Hematopoietic multipotent progenitor cell treated with erythropoietin and hydrocortisone succinate and interleukin-3 and kit ligand, for 6 days (in vitro differentiated cells): ENCODE results near the gene AGPS.
"Not testable (repeated sequence)": the region's sequence is repeated elsewhere in the genome, so short reads cannot be mapped to it uniquely, and the experiment has no call there.

Experiments
- DNase-seq: peaks from one replicate; pipeline ENCODE4 v3.0.0-alpha.2; 2015

The AGPS gene

DNA sequence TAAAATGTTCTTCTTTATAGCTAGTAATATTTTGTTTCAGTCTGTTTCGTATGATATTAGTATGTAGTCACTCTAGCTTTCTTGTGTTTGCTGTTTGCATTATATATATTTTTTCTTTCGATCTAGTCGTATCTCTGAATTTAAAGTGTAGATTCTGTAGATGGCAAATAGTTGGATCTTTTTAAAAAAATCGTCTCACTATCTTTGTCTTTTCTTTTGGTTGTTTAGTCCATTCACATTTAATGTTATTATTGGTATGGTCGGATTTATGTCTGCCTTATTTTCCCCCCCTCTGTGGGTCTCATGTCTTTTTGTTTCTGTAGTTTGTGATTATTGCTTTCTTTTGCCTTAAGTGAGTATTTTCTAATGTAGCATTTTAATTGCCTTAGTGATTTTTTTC is 84.3 kb downstream of the AGPS start:
- DNase-seq: no peak

DNA sequence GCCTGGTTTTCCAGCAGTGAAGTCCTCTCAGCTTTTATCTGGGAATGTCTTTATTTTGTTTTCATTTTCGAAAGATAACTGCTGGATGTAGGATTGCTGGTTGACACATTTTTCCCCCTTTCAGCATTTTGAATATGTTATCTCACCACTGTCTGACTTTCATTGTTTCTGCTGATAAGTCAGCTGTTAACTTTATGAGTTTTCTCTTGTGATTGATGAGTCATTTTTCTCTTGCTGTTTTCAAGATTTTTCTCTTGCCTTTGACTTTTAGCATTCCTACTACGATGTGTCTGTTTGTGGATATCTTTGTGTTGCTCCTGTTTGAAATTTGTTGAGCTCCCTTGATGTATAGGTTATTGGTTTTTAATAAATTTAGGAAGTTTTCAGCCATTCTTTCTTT is 85.5 kb downstream of the AGPS start:
- peak; percentile 25 for DNase-seq

DNA sequence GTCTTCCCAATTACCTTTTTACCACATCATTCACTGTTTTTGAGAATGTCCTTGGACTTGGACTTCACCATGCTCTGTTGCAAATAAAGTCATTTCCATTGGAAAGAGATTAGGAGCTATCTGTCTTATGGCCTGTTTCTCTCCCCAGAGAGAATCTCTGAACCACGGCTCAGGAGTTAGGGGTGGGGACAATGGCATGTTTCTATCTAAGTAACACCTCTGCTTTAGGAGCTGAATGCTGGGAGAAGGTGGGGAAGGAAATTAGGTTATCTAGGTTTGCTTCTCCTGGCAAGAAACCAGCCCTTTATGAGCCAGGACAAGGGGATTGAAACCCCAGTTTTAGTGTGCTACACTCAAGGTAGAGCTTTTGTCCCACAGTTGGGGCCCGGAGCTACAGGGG is 86.3 kb downstream of the AGPS start:
- no peak for DNase-seq

DNA sequence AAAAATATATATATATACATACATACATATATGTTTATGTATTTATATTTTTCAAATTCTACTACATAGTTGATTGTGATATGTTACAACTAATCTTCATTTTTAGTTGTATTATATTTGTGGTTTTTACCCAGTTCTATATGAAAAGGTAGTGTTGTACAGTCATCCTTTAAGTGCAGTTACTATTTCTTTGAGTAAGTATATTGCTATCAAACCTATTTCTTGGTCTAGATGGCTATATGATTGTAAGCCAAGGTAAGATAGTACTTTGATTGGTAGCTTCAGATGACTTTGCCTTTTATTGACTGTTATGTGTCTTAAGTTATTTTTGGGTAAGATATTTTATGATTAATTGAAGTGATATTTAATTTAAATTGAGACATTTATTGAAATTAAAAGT is 89.6 kb downstream of the AGPS start:
- DNase-seq: no peak

DNA sequence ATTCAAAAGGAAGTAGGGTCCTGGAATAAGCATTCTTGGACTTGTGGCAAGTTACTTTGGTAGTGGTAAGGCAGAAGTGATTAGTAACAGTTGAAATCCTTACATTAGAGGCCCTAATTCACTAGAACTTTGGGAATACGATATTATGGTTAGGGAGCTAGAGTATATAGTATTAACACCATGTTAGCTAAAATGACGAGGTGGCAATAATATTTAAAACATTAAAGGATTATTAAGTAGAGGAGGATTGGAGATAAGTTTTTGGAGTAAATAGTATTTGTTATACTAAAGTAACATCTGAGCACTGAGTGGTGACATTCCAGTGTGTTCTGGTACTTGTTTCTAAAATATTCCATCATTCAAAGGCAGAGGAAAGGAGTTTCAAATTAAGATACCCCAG is 91.0 kb downstream of the AGPS start:
- no peak for DNase-seq

DNA sequence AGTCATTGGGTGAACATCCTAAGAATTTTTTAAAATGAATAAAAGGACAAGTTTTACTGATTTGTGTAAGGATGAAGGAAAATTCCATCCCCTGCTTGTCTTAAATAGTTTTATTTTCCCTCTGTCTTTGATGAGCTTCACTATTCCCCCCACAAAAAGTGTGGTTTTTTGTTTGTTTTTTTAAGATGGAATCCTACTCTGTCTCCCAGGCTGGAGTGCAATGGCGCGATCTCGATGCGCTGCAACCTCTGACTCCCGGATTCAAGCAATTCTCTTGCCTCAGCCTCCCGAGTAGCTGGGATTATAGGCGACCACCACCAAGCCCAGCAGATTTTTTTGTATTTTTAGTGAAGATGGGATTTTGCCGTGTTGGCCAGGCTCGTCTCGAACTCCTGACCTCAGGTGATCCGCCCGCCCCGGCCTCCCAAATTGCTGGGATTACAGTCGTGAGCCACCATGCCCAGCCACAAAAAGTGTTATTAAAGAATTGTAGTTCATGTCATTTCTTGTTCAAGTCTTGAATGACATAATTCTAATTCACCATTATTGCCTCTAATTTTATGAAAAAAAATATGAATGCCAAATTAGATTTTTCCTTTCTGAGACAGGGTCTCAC is 91.7 kb downstream of the AGPS start:
- DNase-seq: no peak

DNA sequence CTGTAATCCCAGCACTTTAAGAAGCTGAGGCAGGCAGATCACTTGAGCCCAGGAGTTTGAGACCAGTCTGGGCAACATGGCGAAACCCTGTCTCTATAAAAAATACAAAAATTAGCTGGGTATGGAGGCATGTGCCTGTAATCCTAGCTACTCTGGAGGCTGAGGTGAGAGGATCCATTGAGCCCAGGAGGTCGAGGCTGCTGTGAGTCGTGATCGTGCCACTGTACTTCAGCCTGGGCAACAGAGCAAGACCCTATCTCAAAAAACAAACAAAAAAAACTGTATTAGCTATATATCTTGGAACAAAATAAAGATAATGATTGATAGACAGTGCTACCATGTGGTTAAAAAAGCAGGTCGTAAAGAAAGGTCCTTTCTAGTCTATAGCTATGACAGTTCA is 93.1 kb downstream of the AGPS start:
- not testable (repeated sequence) for DNase-seq

DNA sequence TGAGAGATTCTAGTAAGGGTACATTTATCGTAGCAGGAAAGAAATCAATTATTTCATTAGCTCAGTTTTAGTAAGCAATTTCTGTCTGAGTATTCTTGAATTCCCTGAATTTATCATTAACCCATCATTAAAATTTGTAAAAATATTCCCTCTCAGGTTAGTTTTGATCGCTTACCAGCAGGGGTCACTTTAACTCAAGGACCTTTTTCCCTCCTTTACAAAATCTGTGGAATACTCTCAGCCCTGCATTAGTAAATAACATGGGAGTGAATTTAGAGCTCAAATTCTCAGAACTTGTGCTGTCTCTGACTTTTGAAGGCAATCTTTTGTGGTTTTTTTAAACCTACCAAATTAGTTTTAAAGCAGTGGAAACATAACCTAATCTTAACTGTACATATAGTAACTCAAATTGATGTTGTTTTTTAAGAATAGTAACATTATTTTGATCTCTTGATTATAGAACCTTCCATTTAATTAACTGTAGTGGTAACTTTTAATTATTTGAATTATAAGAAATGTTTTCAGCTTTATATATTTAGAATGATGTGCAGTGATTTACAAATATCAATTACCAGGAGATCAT is 97.2 kb downstream of the AGPS start:
- DNase-seq: peak; percentile 44

DNA sequence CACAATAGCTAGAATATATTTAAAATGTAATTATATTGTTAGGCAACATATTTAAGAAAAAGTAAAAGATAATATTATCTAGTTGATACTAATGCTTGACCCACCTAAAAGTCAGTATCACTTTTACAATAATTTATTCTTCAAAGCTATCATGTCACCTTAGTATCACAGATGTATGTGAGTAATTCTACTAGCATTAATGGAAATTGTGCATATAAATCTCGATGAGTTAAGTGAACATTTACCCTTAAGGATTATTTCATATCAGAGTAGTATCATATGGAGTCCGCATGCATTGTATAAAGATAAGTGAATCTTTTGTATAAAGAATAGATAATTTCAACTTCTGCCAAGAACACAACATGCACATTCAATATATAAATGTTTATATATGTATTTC is 103.4 kb downstream of the AGPS start:
- no peak for DNase-seq

DNA sequence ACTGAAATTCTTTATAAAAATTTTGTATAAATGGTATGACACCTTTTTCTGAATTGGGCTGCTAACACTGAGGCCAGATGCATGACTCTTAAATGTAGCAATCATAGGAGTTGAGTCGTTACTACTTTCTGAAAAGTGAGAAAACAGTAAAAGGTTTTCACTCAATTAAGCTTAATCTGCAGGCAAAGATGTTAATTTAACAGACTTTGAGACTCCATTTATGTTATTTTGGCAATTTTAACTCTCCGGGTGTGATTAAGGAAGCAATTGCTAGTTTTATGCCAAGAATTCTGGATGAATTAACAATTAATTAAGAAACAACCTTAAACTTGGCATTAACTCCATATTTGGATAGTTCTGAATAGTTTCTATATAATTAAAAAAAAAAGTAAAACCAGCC is 104.3 kb downstream of the AGPS start:
- DNase-seq: no peak

DNA sequence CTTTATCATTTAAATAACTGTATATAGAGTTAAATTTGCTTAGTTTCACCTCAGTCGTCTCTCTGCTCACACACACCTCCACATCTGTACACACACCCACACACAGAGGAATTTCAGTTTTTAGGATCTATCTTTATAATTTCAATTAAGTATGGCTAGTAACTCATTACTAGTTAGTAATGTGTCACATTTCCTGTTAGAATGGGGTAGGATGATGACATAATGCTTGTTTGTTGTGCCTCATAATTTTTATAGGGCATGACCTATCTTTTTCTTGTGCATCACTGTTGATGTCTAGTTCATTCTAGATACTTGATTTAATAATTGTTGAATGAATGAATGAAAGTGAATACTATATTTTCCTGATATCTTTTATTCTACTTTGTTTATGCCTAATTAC is 108.6 kb downstream of the AGPS start:
- DNase-seq: no peak

DNA sequence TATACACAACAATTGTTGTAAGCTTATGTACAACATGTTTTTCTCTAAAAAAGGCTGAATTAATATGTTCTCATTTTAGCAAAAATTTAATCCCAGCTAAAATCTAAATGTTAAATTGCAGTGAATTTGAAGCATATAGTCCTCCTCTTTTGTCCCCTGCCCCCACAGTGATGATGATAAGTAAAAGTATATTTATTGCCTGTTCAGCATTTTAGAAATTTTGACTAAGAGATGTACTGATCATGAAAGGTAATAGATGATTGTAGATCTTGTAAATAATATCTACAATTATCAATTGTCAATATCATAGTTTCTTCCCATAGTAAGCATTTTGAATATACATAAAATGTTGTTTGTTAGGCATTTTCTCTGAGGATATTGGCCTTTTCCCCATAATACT is 113.9 kb downstream of the AGPS start:
- DNase-seq: no peak

DNA sequence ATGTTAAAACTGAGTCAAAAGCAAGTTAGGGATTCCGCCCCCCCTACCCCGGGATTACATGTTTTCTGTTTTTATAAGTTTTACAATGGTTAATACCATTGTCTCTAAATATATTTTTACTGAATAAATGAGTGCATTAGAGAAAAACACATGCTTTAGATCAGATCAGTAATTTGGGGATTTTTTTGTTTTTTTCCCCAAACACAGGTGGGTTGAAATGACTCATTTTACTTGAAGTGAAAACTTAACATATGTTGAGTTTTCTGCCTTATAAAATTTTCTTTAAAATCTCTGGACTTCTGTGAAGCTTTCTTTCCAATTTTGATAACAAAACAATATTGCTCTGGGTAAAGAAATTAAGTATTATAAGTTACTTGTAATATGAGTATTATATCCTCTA is 114.4 kb downstream of the AGPS start:
- DNase-seq: no peak

DNA sequence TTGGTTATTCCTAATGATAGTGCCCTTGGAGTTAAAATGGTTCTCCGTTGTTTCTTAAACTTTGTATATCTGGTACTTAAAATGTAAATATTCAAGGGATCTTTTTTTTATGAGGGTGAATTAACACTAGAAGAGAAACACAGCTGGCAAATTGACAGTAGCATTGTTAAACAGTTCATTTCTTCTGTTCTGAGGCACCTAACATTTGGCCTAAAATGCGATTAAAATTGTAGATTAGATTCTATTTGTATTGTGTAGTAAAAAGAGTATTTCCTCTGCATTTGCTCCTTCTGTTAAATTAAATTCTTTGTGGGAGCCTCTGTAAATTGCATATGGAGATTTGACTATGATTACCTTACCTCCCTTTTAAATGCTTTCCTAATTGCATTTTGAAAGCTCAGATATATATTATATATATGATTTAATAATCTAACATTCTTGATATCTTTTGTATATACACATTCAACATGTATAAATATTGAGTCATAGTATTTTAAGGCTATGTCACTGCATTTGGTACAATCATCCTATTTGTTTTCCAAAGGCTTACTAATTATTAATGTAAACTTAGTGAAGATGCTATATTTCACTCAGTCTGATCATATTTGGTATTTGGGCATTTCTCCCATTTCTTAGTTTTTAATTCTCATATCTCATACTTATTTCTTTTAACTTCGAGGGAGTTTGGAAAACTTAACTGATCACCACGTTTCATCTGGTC is 124.4 kb downstream of the AGPS start:
- DNase-seq: no peak

DNA sequence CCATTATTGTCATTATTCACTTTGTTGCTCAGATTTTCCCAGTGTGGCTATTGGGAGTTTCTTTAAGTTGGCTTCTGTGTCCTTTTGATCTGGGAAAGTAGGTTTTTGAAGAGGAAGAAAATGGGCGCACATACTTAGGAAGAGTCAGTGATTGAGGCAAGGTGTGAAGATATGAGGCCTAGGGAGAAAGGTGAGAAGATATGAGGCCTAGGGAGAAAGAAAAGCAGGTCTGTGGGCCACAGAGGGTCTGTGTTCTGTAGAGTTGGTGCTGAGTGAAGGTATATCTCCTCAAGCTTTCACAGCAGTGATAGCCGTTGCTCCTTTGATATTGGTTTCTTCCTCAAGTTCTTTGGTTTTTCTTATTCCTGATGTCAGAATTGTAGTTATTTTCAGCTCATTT is 126.2 kb downstream of the AGPS start:
- no peak for DNase-seq

DNA sequence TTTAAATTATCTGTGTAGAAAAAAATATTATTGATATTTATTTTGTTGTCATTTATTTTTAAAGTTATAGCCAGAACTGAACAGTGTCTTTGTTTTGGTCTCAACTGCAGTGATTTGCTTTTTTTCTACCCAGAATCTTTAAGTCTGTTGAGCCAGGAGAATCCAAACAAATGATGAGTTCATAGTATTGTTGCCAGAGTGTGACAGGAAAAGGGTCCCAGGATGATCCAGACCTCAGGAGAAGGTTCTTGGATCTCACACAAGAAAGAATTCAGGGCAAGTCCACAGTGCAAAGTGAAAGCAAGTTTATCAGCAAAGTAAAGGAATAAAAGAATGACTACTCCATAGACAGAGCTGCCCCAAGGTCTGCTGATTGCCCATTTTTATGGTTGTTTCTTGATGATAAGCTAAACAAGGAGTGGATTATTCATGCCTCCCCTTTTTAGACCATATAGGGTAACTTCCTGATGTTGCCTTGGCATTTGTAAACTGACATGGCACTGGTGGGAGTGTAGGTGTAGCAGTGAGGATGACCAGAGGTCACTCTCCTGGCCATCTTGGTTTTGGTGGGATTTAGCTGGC is 127.1 kb downstream of the AGPS start:
- no peak for DNase-seq

DNA sequence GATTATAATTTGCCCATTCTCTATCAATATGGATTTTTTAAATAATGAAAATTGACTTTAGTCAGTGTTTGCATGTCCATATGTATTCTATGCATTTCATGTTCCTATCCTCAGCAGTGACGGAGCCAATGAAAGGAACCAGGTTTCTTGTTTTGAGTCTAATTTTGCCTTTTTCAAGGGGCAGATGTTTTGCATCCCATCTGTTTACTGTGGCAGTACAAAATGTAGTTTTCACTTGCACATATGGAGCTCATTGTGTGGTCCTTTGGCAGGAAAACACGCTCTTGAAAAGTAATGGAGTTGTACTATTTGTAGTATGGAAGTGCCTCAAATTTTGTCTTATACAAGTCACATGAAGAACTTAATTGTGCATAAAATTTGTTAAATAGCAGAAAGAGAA is 127.8 kb downstream of the AGPS start:
- no peak for DNase-seq

DNA sequence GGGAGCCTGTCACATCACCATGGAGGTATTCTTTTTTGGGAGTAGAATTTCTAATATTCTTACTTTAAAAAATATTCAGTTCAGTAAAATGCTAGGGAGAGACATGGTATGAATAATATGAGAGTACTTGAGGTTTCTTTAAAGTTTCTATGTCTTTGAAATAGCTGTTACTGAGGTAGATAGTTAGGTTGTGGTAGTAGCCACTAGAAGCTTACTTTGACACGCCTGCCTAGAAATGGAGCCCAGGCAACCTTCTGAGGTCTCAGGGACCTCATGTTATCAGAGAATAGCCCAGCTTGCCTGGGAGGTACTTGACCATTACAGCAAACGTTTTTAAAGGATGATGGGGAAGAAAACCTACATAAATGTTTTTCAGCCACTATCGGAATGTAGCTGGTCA is 131.2 kb downstream of the AGPS start:
- DNase-seq: no peak

DNA sequence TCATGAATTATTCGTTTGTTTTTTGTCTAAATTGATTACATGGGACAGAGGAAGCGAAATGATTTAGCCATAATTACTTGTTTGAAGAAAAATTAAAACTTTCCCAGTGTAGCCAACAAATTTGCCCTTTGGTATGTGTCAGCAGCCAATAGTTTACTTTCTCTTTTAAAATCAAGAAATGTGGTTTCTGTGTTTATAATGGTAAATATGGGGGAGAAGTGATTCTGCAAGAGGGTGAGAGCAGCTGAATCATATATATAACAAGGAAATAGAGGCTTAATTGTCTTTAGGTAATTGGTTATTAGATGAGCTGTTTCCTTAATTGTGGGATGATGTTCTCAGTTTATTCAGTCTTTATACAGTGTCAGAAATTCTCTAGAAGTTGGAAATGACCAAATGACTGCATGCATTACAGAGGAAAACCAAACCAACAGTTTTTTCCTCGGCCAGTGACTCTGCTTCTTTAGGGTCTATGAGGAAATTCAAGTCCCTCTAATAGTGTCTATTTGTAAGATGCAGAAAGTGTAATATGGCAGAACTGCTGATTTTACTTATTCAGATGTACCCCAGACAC is 132.9 kb downstream of the AGPS start:
- DNase-seq: no peak

DNA sequence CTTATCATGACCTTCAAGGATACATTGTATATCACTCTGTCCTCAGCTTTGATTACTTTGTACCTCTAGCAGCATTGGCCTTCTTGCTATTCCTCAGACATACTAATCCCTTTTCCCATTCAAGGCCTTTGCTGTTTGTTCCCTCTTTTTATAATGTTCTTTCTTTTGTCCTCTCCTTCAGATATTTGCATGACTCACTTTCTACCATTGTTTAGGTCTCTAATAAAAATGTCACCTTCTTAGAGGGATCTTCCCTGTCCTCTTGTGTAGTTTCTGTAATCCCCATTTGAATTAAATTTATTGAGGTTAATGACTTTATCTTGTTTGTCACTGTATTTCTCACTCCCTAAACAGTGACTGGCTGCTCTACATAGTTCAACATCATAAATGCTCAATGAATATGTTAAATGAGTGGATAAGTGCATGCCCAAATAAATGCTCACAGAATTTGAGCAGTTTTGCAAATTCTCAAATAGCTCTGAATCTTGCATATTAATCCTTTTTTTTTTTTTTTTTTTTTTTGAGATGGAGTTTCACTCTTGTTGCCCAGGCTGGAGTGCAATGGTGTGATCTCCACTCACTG is 135.9 kb downstream of the AGPS start:
- no peak for DNase-seq

DNA sequence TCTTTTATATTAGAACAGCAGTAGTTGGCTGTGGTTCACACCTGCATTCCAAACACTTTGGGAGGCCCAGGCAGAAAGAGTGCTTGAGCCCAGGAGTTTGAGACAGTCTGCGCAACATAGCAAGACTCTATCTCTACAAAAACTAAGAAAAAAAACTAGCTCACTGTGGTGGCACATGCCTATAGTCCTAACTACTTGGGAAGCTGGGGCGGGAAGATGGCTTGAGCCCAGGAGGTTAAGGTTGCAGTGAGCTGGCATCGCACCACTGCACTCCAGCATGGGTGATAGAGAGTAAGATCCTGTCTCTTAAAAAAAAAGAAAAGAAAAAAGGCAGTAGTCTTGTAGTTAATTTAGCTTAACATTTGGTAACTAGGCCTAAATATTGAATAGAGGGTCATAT is 136.6 kb downstream of the AGPS start:
- no peak for DNase-seq

DNA sequence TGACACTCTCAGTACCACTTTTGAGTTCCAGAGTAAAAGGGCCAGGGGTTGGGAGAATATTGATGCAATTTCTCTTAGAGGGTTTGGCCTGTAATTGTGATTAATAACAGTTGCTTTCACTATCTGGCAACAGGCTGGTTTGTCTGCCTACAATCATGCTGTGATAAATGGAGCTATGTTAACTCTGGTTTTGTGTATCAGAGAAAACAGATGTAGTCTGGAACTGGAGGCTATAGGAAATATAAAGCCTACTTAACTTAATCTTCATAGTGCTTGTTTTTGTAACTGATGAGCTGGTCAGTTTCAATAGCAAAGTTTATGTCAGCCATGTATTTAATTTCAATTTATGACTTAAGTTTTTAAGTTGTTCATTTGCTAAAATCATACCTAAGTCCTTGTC is 138.0 kb downstream of the AGPS start:
- DNase-seq: peak; percentile 38

DNA sequence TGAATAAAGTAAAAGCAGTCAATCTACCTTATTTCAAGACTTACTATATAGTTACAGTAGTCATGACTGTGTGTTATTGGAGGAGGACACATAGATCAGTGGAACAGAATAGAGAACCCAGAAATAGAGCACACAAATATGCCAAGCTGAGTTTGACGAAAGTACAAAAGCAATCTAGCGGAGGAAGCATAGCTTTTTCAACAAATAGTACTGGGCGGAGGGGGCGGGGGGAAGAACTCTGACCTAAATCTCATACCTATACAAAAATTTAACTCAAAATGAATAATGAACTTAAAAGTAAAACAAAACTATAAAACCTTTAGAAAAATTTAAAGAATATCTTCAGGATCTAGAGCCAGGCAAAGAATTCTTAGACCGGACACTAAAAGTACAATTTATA is 139.1 kb downstream of the AGPS start:
- DNase-seq: no peak

DNA sequence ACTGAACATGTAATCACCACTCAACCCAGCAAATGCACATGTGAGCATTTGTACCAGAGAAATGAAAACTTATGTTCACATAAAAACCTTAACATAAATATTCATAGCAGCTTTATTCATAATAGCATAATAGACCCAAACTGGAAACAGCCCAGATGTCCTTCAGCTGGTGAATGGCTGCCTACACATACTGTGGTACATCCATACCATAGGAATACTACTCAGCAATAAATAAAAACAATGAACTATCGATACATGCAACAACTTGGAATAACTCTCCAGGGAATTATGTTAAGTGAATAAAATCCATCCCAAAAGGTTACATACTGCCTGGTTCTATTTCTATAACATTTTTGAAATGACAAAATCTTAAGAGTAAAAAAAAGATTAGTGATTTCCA is 140.0 kb downstream of the AGPS start:
- no peak for DNase-seq
